GM20431 (cell line): Measurements from ENCODE around the gene PCSK2.

Experiments used
- in situ Hi-C: fragments of 300-500 bp; cut with MseI, MboI; formaldehyde crosslinking; loops from one replicate; pipeline ENCODE4 v1.15.0; 2020; ENCODE audit warnings: low sequenced_read_pairs; ENCODE audit not compliant: unreplicated experiment

The PCSK2 gene

DNA sequence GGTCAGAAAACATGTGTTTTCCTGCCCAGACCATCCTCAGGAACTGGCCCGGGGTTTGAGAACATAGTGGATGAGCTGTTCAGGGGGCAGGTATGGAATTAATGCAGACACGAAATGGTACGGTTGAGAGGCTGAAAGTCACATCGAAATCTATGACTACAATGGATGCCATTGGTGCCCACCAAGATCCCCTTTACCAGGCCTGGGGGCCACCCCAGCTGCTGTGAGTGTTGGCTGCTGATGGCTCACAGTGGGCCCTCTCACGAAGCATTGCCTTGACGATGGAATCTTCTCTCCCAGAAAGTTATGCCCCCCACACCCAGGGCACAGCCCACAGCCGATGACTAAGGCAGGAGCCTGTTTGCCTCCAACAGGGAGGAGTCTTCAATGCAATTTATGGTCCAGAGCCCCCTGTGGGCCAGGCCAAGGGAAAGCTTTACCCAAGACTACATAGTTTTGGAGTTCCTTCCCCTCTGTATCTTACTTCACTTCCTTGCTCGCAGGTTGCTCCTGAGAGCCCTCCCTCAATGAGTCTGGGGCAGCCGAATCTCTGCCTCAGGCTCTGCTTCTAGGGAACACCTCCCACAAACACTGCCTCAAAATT is 211.7 kb downstream of the PCSK2 start:
- in situ Hi-C loops, result loop anchor here (10.0 kb wide), 1 partner anchor 634 kb away; no protein-coding TSS in a partner anchor

- in situ Hi-C loops, result loop anchor here (10.0 kb wide), 1 partner anchor 635 kb away; no protein-coding TSS in a partner anchor
These were observed 212.9 kb downstream of the PCSK2 start for GRCh38 chr20:17439616-17440296.

- in situ Hi-C loops, result no loop called here
These were observed 214.9 kb downstream of the PCSK2 start for GRCh38 chr20:17441745-17442144.

- in situ Hi-C loops, result no loop called here
These were observed 215.7 kb downstream of the PCSK2 start for GRCh38 chr20:17442588-17442987.

GRCh38 chr20:17443131-17443858 is 216.5 kb downstream of the PCSK2 start:
- in situ Hi-C loops, result no loop called here

DNA sequence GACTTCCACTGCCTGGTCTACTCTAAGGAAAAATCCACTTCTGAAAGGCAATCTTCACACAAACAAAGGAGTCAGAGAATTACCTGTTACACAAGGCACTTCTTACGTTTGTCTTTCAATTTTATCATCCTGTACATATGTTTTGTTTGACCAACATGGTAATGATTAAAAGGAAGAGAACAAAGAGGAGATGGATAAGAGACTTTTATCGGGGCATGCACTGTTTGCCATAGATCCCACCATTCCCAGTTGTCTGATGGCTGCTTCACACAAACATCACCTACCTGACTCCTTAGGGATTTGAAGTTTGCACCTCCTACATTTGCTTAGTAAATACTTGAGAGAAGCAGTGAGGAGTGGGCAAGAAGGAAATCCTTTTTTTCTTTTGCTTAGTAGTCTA is 217.3 kb downstream of the PCSK2 start:
- in situ Hi-C loops, result no loop called here

DNA sequence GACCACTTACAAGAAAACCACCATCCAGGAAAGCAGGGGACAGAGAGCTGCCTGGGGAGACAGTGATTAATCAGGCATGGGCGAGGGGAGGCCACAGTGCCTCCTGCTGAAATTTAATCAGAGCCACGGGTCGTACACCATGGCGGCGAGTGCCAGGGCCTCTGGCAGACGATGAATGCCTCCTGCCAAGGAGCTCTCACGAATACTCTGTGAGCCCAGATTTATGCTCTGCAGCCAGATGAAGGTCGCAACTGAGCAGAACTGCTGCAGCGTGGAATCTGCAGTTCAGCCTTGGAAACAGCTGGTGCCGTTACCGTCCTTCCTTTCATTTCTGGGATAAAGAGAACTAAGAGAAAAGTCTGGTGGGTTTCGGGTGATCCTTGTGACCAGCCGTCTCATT is 218.7 kb downstream of the PCSK2 start:
- in situ Hi-C loops, result no loop called here

- in situ Hi-C loops, result no loop called here
These were observed 219.3 kb downstream of the PCSK2 start for GRCh38 chr20:17446171-17446570.

- in situ Hi-C loops, result no loop called here
These were observed 221.2 kb downstream of the PCSK2 start for GRCh38 chr20:17448071-17448470.

DNA sequence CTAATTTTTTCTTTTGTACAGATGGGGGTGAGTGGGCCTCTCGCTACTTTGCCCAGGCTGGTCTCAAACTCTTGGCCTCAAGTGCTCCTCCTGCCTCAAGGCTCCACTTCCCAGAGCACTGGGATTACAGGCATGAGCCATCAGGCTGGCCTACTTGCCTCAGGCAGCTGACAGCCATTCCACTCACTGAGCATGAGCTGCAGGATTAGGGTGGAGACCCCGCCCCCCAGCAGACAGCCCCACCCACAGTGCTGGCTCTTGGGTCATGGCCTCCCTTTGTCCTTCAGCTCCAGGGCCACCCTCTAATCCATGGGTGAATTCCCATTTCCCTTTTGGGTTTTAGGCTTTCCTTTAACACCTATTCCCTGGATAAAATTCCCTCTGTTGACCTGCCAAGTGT is 222.2 kb downstream of the PCSK2 start:
- in situ Hi-C loops, result no loop called here

GRCh38 chr20:17452441-17452840 is 225.6 kb downstream of the PCSK2 start:
- in situ Hi-C loops, result no loop called here

- in situ Hi-C loops, result no loop called here
These were observed 226.8 kb downstream of the PCSK2 start for GRCh38 chr20:17453592-17453991.

DNA sequence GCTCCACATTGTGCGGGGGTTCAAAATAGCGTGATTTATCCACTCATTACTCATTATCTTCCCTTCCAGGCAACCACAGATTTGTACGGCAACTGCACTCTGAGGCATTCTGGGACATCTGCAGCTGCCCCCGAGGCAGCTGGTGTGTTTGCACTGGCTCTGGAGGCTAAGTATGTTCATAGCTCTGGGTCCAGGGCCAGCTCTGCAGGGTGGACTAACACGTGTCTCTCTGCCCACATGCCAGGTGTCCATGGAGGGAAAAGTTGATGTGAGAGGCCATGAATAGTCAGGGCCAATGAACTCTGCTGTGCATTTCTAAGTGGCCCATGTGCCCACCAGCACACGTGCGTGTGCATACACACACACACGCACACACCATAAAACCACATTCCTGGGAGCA is 229.4 kb downstream of the PCSK2 start:
- in situ Hi-C loops, result no loop called here

- in situ Hi-C loops, result no loop called here
These were observed 230.2 kb downstream of the PCSK2 start for GRCh38 chr20:17457079-17457478.

GRCh38 chr20:17457588-17458190 is 230.8 kb downstream of the PCSK2 start:
- in situ Hi-C loops, result no loop called here

- in situ Hi-C loops, result no loop called here
These were observed 233.3 kb downstream of the PCSK2 start for GRCh38 chr20:17460119-17460518.

DNA sequence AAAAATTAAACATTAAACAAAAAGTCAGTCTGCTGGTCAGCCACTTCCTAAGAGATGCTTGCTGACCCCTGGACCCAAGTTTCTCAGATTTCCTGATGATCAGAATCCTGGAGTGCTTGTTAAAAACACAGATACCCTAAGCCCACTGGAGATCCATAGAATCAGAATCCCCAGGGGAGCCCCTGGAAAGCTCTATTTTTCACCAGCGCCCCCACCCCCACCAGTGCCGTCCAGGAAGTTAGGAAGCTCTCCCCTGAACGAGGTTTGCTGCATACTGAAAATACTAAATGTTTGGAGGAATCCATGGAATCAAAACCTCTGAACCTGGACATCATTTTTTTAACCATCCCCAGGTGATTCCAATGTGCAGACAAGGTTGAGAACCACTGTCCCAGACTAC is 235.1 kb downstream of the PCSK2 start:
- in situ Hi-C loops, result no loop called here

DNA sequence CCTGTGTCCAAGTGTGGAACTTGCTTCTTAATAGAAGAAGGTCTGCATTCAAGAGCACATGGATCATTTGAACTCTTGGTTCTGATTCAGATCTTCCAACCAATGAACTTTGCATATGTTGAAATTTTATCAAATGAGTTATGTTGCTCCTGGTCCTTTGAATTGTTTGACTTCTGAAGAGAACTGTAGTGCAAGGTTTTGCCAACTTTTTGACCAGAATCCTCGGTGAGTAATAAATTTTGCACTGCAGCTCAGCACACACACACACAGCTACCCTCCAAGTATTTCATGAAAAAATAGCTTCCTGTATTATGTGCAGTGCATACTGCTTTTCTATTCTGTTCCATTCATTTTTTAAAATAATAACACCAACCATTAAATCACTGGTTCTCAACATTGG is 236.9 kb downstream of the PCSK2 start:
- in situ Hi-C loops, result no loop called here

DNA sequence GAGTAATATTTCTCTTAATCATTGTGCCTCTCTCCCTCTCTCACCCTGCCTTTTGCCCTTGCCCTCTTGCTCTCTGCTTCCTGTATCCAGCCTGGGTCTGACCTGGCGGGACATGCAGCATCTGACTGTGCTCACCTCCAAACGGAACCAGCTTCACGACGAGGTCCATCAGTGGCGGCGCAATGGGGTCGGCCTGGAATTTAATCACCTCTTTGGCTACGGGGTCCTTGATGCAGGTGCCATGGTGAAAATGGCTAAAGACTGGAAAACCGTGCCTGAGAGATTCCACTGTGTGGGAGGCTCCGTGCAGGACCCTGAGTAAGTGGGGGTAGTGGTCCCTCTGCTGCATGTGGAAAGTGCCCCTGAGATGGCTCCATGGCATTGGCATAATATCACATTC is 238.4 kb downstream of the PCSK2 start:
- in situ Hi-C loops, result no loop called here

- in situ Hi-C loops, result no loop called here
These were observed 239.8 kb downstream of the PCSK2 start for GRCh38 chr20:17466641-17467040.

GRCh38 chr20:17467120-17467655 is 240.3 kb downstream of the PCSK2 start:
- in situ Hi-C loops, result no loop called here
